NCI-H774 (cell line): ENCODE measurements around the gene ENDOD1.
"Not testable (repeated sequence)": the region's sequence is repeated elsewhere in the genome, so short reads cannot be mapped to it uniquely, and the experiment has no call there.

ENCODE experiments used
- DNase-seq: peaks from one replicate; lab custom pipeline; 2025; lab: John Stamatoyannopoulos, UW

Gene ENDOD1

GRCh38 chr11:95103701-95104100 is 14.1 kb downstream of the ENDOD1 start:
- no peak for DNase-seq

GRCh38 chr11:95104121-95104830 is 14.6 kb downstream of the ENDOD1 start:
- no peak for DNase-seq

GRCh38 chr11:95104856-95105255 is 15.2 kb downstream of the ENDOD1 start:
- DNase-seq = no peak

GRCh38 chr11:95108159-95108611 is 18.5 kb downstream of the ENDOD1 start:
- DNase-seq = no peak

- no peak for DNase-seq
Observed at GRCh38 chr11:95108671-95109551, 19.3 kb downstream of the ENDOD1 start.

GRCh38 chr11:95111471-95111870 is 21.8 kb downstream of the ENDOD1 start:
- DNase-seq = not testable (repeated sequence)

GRCh38 chr11:95111923-95112540 is 22.4 kb downstream of the ENDOD1 start:
- no peak for DNase-seq

- DNase-seq = no peak
Observed at GRCh38 chr11:95115597-95115996, 26.0 kb downstream of the ENDOD1 start.

GRCh38 chr11:95119361-95120060 is 29.9 kb downstream of the ENDOD1 start:
- DNase-seq = no peak

GRCh38 chr11:95121698-95122097 is 32.1 kb downstream of the ENDOD1 start:
- no peak for DNase-seq

GRCh38 chr11:95123556-95123955 is 33.9 kb downstream of the ENDOD1 start:
- no peak for DNase-seq

- DNase-seq = no peak
Observed at GRCh38 chr11:95128602-95129001, 39.0 kb downstream of the ENDOD1 start.

- no peak for DNase-seq
Observed at GRCh38 chr11:95132956-95133355, 43.3 kb downstream of the ENDOD1 start.

GRCh38 chr11:95134491-95134890 is 44.8 kb downstream of the ENDOD1 start:
- no peak for DNase-seq

- no peak for DNase-seq
Observed at GRCh38 chr11:95135155-95135554, 45.5 kb downstream of the ENDOD1 start.

- no peak for DNase-seq
Observed at GRCh38 chr11:95135880-95136279, 46.2 kb downstream of the ENDOD1 start.

GRCh38 chr11:95136747-95137146 is 47.1 kb downstream of the ENDOD1 start:
- not testable (repeated sequence) for DNase-seq

GRCh38 chr11:95137299-95137698 is 47.7 kb downstream of the ENDOD1 start:
- DNase-seq = no peak

GRCh38 chr11:95138448-95138847 is 48.8 kb downstream of the ENDOD1 start:
- no peak for DNase-seq

- no peak for DNase-seq
Observed at GRCh38 chr11:95140397-95141033, 50.9 kb downstream of the ENDOD1 start.

- no peak for DNase-seq
Observed at GRCh38 chr11:95142431-95142830, 52.8 kb downstream of the ENDOD1 start.
